Adrenal gland (tissue), 5 donors: ENCODE results near the gene PTK7.

Source experiments
- POLR2A ChIP-seq, 2 donors: fragments of 450-650 bp; IDR thresholded peaks; one replicate each; pipeline ENCODE4 v1.6.1; 2017; ENCODE audit warnings: antibody characterized with exemption in 2 of 2, mild to moderate bottlenecking in 2 of 2, moderate library complexity in 1 of 2
- TF ChIP-seq, protein P1 (sequence below), 6 experiments: fragments of 450-650 bp in 4 of 6; fragments of 200-600 bp in 2 of 6; sonication (generic) in 1 of 6; IDR thresholded peaks; 1 replicate in 5 of 6; 2 replicates in 1 of 6; pipeline versions ENCODE4 v1.5.1 to v1.8.0; 2016 to 2021; ENCODE audit warnings: antibody characterized with exemption in 6 of 6, mild to moderate bottlenecking in 2 of 6, moderate library complexity in 1 of 6
- donor health status: DM: no; HTN: no; CAD: no.

- TF ChIP-seq POLR2A (IDR thresholded peaks at IDR 0.05) = no peak
- TF ChIP-seq, protein P1, sequence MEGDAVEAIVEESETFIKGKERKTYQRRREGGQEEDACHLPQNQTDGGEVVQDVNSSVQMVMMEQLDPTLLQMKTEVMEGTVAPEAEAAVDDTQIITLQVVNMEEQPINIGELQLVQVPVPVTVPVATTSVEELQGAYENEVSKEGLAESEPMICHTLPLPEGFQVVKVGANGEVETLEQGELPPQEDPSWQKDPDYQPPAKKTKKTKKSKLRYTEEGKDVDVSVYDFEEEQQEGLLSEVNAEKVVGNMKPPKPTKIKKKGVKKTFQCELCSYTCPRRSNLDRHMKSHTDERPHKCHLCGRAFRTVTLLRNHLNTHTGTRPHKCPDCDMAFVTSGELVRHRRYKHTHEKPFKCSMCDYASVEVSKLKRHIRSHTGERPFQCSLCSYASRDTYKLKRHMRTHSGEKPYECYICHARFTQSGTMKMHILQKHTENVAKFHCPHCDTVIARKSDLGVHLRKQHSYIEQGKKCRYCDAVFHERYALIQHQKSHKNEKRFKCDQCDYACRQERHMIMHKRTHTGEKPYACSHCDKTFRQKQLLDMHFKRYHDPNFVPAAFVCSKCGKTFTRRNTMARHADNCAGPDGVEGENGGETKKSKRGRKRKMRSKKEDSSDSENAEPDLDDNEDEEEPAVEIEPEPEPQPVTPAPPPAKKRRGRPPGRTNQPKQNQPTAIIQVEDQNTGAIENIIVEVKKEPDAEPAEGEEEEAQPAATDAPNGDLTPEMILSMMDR (IDR thresholded peaks at IDR 0.05) = no peak
Observed at GRCh38 chr6:43207286-43207685, 131.2 kb downstream of the PTK7 start.
